22Rv1 (cell line): ENCODE data around the gene IMMP2L.

Experiments used
- CTCF ChIP-seq: fragments of 450-650 bp; IDR thresholded peaks from 2 replicates; pipeline ENCODE4 v1.5.1; 2017; ENCODE audit warnings: mild to moderate bottlenecking
- ZFX ChIP-seq: fragments of 450-650 bp; IDR thresholded peaks from 2 replicates; pipeline ENCODE4 v1.6.1; 2017; ENCODE audit warnings: antibody characterized with exemption, borderline replicate concordance

- TF ChIP-seq CTCF = no peak
- TF ChIP-seq ZFX = no peak
Observed at GRCh38 chr7:110891197-110891596, 671.1 kb downstream of the IMMP2L start.
